ENCODE measurements around the gene ELFN2.

ELFN2 gene

DNA sequence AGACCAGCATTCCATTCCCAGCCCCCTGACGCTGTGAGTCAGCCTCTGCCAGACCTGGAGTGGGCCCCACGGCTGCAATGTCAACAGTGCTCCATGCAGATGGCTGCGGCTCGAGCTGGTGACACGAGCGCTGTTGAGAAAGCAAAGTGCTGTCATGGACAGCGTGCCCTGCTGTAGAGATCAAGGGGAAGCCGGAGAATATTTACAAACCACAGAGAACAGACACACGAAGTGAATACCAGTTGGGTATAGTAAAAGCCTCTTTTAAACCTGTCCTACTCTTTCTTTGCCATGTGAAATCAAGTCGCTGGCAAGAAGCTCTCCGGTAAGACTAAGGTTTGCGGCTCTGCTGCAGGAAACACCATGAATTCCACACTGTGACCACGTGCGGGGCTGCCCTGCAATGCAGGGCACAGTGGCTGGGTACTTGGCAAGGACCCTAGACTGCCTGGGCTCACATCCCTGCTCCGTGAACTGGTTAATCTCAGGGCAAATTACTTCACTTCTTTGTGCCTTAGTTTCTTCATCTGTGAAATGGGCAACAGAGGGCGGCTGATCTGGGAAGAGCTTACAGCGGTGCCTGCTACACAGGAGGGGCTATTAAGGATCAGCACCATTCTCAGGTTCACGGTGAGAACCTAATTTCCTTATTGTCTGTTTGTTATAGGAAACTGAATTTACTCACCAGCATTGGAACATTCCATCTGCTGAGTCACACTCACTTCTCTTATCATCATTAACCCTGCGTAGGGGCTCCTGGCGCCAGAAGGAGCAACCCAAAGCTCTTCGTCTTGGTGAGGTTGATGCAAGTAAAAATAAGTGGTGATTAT, 27.8 kb upstream of the ELFN2 start:
- DNase-seq (ENCODE audit: low read depth in 2 of 2): no peak

- DNase-seq (ENCODE audit: low read depth in 2 of 2): no peak
Observed at GRCh38 chr22:37453696-37454095, 26.4 kb upstream of the ELFN2 start.

DNA sequence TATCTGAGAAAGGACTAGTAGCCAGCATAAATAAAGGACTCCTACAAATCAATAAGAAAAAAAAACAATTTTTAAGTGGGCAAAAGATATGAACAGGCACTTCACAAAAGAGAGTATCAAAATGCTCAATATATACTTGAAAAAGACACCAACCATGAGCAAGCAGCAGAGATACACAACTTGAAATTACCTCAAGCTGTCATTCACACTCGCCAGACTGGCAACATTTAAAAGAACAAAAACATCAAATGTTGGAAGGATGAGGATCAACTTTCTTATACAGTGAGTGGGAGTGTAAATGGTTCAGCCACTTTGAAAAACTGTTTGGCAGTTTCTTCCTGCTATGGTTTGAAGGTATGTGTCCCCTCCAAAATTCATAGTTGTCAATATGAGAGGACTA, 23.9 kb upstream of the ELFN2 start:
- no peak for DNase-seq (ENCODE audit: low read depth in 2 of 2)

- DNase-seq (ENCODE audit: low read depth in 2 of 2): no peak
Observed at GRCh38 chr22:37449331-37450001, 22.2 kb upstream of the ELFN2 start.

- no peak for DNase-seq (ENCODE audit: low read depth in 2 of 2)
Observed at GRCh38 chr22:37448516-37449127, 21.3 kb upstream of the ELFN2 start.

DNA sequence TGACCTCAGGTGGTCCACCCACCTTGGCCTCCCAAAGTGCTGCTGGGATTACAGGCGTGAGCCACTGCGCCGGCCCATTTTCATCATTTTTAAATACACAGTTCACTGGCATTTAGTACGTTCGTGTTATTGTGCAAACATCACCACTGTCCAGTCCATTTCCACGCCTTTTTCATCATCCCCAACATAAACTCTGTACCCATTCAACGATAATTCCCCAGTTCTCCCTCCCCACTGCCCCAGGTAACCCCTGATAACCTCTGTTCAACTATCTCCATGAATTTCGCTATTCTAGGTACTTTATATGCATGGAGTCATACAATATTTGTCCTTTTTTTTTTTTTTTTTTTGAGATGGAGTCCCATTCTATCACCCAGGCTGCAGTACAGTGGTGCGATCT, 18.2 kb upstream of the ELFN2 start:
- DNase-seq (ENCODE audit: low read depth in 2 of 2): no peak

- no peak for DNase-seq (ENCODE audit: low read depth in 2 of 2)
Observed at GRCh38 chr22:37443977-37444376, 16.7 kb upstream of the ELFN2 start.

DNA sequence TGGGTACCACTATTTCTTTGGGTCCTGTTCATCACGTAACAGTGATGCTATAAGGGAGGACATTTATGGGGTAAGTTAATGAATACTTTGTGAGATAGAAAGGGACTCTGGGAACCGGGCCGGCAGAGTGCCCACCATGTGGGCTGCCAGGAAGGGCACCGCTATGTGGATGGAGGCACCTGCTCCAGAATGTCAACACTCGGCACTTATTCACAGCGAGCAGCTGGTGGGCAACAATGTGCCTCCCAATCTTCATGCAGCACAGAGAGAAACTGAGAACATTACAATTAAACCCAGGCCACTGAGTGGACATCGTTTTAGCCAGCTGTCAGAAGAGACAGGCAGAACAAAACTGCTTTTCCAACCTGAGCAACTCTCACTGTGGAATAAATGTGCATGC, 15.8 kb upstream of the ELFN2 start:
- DNase-seq (ENCODE audit: low read depth in 2 of 2): no peak

- no peak for DNase-seq (ENCODE audit: low read depth in 2 of 2)
Observed at GRCh38 chr22:37442537-37442936, 15.3 kb upstream of the ELFN2 start.

DNA sequence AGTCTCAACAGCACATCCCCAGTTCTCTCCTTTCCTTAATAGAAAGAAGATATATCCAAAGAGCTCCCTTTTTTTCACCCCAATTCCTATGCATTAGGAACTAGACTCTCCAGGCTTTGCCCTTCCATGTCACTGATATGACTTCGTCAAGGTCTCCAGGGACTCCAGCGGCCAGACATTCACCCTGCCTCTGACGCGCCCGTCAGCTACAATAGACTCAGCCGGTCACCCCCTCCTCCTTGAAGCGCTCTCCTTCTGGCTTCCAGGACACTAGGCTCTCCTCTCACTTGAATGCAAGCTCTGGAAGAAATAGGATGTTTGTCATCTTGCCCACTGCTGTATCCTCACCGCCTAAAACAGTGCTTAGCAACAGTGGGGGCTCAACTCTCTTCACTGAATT, 14.9 kb upstream of the ELFN2 start:
- DNase-seq (ENCODE audit: low read depth in 2 of 2): no peak

GRCh38 chr22:37440875-37441274, 13.6 kb upstream of the ELFN2 start:
- no peak for DNase-seq (ENCODE audit: low read depth in 2 of 2)

GRCh38 chr22:37439347-37439746, 12.1 kb upstream of the ELFN2 start:
- no peak for DNase-seq (ENCODE audit: low read depth in 2 of 2)

DNA sequence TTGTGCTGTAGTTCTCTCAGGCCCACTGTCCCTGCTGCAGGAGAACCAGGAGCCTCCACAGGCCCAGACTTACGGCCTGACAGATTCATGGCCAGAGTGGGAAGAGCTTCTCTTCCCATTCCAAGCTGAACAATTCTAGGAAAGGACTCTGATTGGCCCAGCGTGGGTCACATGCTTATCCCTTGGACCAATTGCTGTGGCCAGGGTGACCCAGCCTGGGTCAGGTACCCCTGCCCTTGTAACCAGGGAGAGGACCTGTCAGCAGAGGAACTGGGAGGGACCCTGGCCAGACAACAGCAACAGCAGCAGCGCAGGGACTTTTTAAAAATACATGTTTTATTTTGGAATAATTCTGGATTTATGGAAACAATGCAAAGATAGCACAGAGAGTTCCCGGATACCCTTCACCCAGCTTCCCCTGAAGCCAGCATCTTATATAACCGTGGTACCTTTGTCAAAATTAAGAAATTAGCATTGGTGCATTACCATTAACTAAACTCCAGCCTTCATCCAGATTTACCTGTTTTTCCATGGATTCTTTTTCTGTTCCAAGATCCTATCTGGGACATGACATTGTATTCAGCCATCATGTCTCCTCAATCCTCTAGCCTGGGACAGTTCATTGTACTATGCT, 8.8 kb upstream of the ELFN2 start:
- no peak for DNase-seq (ENCODE audit: low read depth in 2 of 2)

GRCh38 chr22:37433786-37434185, 6.5 kb upstream of the ELFN2 start:
- no peak for DNase-seq (ENCODE audit: low read depth in 2 of 2)

GRCh38 chr22:37432708-37433054, 5.4 kb upstream of the ELFN2 start:
- no peak for DNase-seq (ENCODE audit: low read depth in 2 of 2)

DNA sequence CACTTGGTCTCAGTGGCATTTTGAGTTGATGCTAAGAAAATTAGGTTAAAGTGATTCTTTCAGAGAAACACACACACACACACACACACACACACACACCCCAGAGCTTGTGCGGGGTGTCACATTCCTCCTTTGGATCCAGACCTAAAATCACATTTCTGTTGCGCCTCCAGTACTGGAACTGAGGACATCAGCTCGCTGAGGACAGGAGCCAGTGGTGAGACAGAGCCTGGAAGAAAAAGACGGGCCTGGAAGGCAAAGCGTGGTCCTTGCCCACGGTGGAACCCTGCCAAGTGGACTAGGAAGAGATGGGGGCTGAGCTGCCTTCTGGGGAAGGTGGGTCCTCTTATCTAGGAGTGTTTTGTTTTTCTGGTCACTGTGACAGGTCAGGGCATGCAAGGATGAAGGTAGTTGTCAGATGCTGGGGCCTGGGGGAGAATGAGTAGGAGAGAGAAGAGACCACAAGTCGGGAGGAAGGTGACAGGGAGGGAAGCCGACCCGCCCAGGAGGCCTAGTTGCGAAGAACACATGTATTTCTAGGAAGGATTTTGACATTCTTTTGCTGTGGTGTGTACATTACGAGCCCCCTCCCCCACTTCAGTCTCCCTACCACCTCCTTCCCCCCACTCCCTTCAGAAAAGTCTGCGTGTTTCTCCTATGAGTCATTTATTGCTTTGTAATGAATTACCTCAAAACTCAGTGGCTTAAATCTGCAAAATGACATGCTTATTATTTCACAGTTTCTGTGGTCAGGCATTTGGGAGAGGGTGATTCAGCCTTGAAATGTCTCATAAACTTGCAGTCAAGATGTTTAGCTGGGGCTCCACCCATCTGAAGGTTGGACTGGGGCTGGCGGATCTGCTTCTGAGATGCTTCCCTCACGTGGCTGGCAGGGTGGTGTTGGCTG, 4.8 kb upstream of the ELFN2 start:
- DNase-seq (ENCODE audit: low read depth in 2 of 2): no peak

GRCh38 chr22:37431366-37431765, 4.1 kb upstream of the ELFN2 start:
- DNase-seq (ENCODE audit: low read depth in 2 of 2): no peak

- DNase-seq (ENCODE audit: low read depth in 2 of 2): no peak
Observed at GRCh38 chr22:37430941-37431340, 3.7 kb upstream of the ELFN2 start.

GRCh38 chr22:37428649-37429586, 1.6 kb upstream of the ELFN2 start:
- DNase-seq (ENCODE audit: low read depth in 2 of 2): peak; percentile 15 to 40

Data from stimulated activated CD8-positive, alpha-beta memory T cell treated with anti-CD3 and anti-CD28 coated beads, Interleukin-7, amount 100 ng/mL, for 1 hour (primary cell).